Mononuclear cell (primary cell): ENCODE results near the gene AOPEP. TPM values are rescaled to one million over a fixed set of nuclear protein-coding genes. Genes with fewer than 3 reads are reported as not detected.

Experiments
- H3K27me3 ChIP-seq: 2 replicates; pipeline ENCODE4 v1.6.0; 2011; ENCODE audit warnings: low read length, control low read depth; ENCODE audit not compliant: insufficient read depth
- H3K4me1 ChIP-seq: 2 replicates; pipeline ENCODE4 v1.5.1; 2011; ENCODE audit warnings: mild to moderate bottlenecking, low read length, control low read depth; ENCODE audit not compliant: insufficient read depth
- H3K4me3 ChIP-seq: 2 replicates; pipeline ENCODE4 v1.5.1; 2011; ENCODE audit warnings: mild to moderate bottlenecking, low read length, moderate library complexity
- H3K9me3 ChIP-seq: 2 replicates; pipeline ENCODE4 v1.5.1; 2011; ENCODE audit warnings: low read depth, mild to moderate bottlenecking, control low read depth, low read length
- total RNA-seq: library from RNA; depleted of rRNA; stranded (reverse); fragments of >200 nt; gene quantifications from one replicate; pipeline ENCODE4 v1.2.3, GENCODE V29; 2012

Gene AOPEP
- total RNA-seq, 1 donor: 6.2 TPM

DNA sequence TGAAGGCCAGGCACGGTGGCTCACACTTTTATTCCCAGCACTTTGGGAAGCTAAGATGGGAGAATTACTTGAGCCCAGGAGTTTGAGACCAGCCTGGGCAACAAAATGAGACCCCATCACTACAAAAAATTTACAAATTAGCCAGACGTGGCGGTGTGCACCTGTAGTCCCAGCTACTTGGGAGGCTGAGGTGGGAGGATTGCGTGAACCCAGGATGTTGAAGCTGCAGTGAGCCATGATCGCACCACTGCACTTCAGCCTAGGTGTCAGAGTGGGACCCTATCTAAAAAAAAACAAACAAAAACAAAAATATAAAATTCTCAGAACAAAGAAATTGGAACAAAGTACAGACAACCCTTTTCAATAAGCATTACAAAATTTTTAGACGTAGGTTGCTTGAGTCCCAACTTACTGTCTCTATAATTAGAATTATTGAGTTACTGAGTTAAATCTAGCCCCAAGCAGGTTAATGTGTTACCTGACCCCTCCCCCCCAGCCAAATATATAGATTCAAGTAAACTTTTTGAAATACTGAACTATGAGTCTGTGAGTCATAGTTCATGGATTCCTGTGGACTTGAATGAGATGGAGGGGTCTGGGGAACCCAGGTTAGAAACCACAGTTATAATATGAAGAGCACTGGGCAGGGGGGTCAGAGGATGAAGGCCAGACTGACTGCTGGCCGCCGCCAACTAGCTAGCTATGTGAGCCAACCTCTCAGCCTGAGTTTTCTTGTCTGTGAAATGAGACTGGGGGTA is 173.1 kb downstream of the AOPEP start:
- no peaks in the 10 kb centered on the region for H3K4me1 ChIP-seq
- H3K4me3 ChIP-seq: no peak overlapping the region
- H3K9me3 ChIP-seq: no peaks in the 10 kb centered on the region
- H3K27me3 ChIP-seq: no peaks in the 10 kb centered on the region

DNA sequence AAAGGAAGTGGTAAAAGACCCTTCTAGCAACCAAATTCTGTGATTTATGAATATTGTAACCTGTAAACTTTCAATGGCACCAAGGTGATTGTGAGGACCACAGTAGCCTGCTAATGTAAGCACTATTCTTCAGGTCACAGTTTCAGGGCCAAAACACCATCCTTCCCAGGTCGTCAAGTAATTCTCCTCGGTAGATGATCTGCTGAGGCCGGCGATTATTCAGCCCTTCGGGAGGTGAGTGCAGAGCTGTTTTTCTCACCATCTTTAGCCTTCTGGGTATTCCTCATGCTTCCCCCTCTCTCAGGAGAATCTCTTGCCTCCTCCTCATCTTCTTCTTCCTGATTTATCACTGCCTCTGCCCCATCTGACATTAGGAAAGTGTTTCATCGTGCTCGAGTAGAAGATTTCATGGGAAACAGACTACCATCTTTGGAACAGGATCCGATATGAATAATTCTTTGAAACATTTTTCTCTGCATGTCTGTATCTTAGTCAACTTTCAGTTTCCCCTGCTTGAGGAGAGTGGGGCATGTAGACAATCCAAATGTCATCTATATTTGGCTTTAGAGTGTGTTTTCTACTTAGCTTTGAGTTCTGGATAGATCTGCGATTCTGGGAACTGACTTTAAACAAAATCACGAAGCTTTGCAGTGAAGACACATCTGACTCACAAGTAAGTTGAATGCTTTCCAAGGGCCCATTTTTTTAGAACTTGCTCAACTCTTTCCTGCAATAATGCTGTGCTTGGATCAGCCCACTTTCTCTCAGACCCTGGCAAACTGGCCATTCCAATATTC is 173.9 kb downstream of the AOPEP start:
- no peaks in the 10 kb centered on the region for H3K9me3 ChIP-seq
- no peaks in the 10 kb centered on the region for H3K27me3 ChIP-seq
- H3K4me3 ChIP-seq: no peak overlapping the region
- H3K4me1 ChIP-seq: no peaks in the 10 kb centered on the region

- H3K27me3 ChIP-seq: no peaks in the 10 kb centered on the region
- no peaks in the 10 kb centered on the region for H3K4me1 ChIP-seq
- no peaks in the 10 kb centered on the region for H3K9me3 ChIP-seq
- H3K4me3 ChIP-seq: no peak overlapping the region
These were observed 174.5 kb downstream of the AOPEP start for GRCh38 chr9:94901019-94901363.

DNA sequence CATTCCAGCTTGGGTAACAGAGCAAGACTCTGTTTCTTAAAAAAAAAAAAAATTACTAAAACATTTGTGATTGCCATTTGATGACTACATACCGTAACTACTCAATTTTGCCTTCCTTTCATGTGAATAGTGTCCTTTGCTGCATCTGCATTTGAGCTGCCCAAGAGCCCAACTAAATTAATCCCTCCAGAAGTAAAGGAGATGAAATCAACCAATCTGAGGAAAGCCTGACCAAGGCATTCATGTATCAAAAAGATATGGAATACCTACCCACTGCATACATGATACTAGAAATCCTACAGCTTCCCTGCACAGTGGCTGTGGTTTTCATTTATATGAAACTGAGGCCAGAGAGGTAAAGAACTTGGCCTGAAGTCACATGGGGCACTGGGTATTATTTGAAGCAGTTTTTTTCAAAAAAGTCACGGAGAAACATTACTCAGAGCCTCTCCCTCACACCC is 177.5 kb downstream of the AOPEP start:
- Histone ChIP-seq H3K27me3 (no peaks in the 10 kb centered on the region), H3K9me3 (no peaks in the 10 kb centered on the region), H3K4me3 (no peak overlapping the region), H3K4me1 (no peaks in the 10 kb centered on the region)

DNA sequence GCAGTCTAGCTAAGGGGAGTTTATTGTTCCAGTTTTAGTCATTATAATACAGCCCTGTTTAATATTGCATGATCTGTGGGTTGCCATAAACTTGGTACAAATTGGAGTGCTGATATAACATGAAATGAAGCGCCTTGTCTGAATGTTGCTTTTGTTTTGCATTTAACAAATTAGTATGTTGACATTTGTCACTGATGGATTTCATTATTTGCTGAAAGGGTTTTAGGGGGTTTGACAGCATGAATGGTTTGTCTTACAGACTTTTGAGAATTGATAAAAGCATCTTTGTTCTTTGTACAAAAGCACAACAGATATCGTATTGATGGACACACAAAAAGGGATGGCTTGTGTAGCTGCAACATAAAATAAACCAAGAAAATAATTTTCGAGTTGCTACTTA is 178.3 kb downstream of the AOPEP start:
- Histone ChIP-seq H3K4me3 (no peak overlapping the region), H3K9me3 (no peaks in the 10 kb centered on the region), H3K27me3 (no peaks in the 10 kb centered on the region), H3K4me1 (no peaks in the 10 kb centered on the region)

- H3K9me3 ChIP-seq: no peaks in the 10 kb centered on the region
- H3K27me3 ChIP-seq: no peaks in the 10 kb centered on the region
- no peak overlapping the region for H3K4me3 ChIP-seq
- H3K4me1 ChIP-seq: no peaks in the 10 kb centered on the region
These were observed 179.1 kb downstream of the AOPEP start for GRCh38 chr9:94905606-94906005.

- Histone ChIP-seq H3K27me3 (no peaks in the 10 kb centered on the region), H3K4me1 (no peaks in the 10 kb centered on the region), H3K4me3 (no peak overlapping the region), H3K9me3 (no peaks in the 10 kb centered on the region)
These were observed 179.7 kb downstream of the AOPEP start for GRCh38 chr9:94906181-94906580.

DNA sequence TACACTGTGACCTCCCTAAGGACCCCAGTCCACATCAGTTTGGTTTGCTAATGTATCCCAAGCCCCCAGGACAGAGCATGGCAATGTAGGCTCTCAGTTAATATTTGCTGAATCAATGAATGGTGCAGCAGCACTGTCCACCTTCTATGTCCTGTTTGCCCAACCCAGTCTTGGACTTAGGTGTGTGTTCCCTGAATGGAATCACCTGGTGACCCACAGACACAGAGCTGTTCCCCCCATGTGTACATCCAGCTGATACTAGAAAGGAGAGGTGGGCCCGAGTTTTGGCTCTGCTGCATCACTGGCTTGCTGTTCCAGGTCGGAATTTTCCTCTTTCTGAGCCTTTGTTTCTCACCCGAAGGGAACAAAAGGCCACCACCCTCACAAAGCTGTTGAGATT is 180.2 kb downstream of the AOPEP start:
- no peaks in the 10 kb centered on the region for H3K9me3 ChIP-seq
- no peaks in the 10 kb centered on the region for H3K4me1 ChIP-seq
- H3K27me3 ChIP-seq: no peaks in the 10 kb centered on the region
- H3K4me3 ChIP-seq: no peak overlapping the region

GRCh38 chr9:94907264-94907936 is 180.9 kb downstream of the AOPEP start:
- no peaks in the 10 kb centered on the region for H3K27me3 ChIP-seq
- no peaks in the 10 kb centered on the region for H3K4me1 ChIP-seq
- H3K4me3 ChIP-seq: no peak overlapping the region
- no peaks in the 10 kb centered on the region for H3K9me3 ChIP-seq

GRCh38 chr9:94908011-94908563 is 181.6 kb downstream of the AOPEP start:
- Histone ChIP-seq H3K4me1 (no peaks in the 10 kb centered on the region), H3K4me3 (no peak overlapping the region), H3K27me3 (no peaks in the 10 kb centered on the region), H3K9me3 (no peaks in the 10 kb centered on the region)

GRCh38 chr9:94908583-94909249 is 182.2 kb downstream of the AOPEP start:
- Histone ChIP-seq H3K27me3 (no peaks in the 10 kb centered on the region), H3K4me3 (no peak overlapping the region), H3K4me1 (no peaks in the 10 kb centered on the region), H3K9me3 (no peaks in the 10 kb centered on the region)

DNA sequence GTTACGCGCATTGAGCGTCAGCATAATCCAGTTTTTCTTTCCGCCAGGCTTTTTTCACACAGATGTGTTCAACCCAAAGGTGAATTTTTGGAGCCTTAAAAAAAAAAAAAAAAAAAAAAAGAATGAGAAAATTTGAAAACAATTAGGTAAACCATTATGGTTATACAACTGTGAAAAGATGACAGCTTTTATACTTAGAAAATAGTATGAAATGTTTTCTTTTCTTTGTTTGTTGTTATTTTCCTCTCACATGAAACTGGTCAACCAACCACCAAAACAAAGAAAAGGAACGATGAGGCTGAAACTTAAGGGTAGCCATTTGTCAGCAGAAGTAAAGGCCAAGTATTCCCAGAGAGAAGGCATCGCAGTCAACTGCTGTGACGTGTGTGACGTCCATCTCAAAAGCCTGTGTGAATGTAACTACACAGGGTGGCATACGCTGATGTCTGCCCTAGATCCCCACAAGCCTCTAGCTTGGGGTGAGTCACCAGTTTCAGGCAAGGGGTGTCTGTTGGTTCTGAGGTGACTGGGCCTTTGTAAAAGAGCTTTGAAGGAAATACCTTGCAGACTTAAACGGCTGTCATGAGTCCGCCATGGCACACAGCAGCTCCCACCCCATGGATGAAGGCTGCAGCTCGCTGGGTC is 182.9 kb downstream of the AOPEP start:
- H3K4me3 ChIP-seq: no peak overlapping the region
- no peaks in the 10 kb centered on the region for H3K9me3 ChIP-seq
- no peaks in the 10 kb centered on the region for H3K27me3 ChIP-seq
- H3K4me1 ChIP-seq: no peaks in the 10 kb centered on the region

- Histone ChIP-seq H3K4me1 (no peaks in the 10 kb centered on the region), H3K9me3 (no peaks in the 10 kb centered on the region), H3K27me3 (no peaks in the 10 kb centered on the region), H3K4me3 (no peak overlapping the region)
These were observed 183.6 kb downstream of the AOPEP start for GRCh38 chr9:94909965-94910730.

- Histone ChIP-seq H3K4me3 (no peak overlapping the region), H3K4me1 (no peaks in the 10 kb centered on the region), H3K27me3 (no peaks in the 10 kb centered on the region), H3K9me3 (no peaks in the 10 kb centered on the region)
These were observed 184.7 kb downstream of the AOPEP start for GRCh38 chr9:94911211-94911610.
